GM21390 (cell line): ENCODE measurements around the gene PSMD4.
"Not testable (repeated sequence)": the region's sequence is repeated elsewhere in the genome, so short reads cannot be mapped to it uniquely, and the experiment has no call there.

ENCODE experiments used
- ATAC-seq: cut with Tn5 transposase; IDR thresholded peaks from one replicate; pipeline ENCODE4 v1.9.1; 2021; ENCODE audit not compliant: unreplicated experiment

The PSMD4 gene

DNA sequence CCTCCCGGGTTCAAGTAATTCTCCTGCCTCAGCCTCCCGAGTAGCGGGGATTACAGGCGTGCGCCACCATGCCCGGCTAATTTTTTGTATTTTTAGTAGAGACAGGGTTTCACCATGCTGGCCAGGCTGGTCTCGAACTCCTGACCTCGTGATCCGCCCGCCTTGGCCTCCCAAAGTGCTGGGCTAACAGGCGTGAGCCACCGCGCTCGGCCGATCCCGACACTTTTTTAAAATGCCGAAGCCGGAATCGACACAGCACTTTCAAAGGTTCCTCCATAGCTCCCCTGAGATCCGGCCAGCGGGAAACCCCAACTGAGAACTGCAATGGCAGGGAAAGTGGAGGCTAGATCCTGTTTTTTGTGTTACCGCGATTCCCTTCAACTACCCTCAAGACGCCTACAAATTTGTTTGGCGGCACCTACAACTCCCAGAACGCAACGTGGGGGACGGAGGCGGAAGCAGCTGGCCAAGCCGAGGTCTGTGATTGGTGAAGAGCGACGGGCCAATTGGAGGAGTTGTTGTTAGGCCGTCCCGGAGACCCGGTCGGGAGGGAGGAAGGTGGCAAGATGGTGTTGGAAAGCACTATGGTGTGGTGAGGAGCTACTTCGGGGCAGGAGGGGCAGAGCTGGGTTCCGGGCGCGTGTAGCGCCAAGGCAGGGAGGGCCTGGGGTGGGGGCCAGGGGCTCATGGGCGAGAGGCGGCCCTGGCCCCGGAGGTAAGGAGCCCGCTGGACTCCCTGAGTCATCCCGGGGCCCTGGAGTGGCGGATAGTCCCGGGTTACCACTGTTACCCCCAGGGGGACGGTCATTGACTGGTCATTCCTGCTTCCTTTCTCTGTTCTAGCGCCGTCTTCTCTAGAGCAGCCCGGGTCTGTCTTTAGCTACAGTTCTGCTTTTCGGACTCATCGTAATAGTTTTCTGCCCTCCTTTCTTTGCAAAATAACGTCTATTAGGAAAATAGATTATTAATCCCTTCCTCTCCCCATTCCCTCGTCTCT, at the start of gene PSMD4:
Gene PSMD4 (plus strand): TSS at position 518 of the 997 bp plus-strand sequence. CDS start 49 bp downstream, at position 567.
- peak; percentile 88 for ATAC-seq

DNA sequence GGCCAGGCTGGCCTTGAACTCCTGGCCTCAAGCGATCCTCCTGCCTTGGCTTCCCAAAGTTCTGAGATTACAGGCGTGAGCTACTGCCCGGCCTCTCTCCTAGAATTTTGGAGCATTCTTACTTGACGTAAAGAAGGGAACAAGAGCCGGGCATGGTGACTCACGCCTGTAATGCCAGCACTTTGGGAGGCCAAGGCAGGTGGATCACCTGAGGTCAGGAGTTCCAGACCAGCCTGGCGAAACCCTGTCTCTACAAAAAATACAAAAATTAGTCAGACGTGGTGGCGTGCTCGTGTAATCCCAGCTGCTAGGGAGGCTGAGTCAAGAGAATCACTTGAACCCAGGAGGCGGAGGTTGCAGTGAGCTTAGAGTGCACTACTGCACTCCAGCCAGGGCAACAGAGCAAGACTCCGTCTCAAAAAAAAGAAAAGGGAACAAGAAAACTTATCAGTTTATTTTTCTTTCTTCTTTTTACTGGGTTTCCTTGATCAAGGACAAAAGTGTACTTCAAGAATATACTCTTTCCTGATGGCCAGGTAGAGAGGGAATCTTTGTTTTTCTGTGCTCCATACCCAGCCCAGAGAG, 49.1 kb upstream of the PSMD4 start:
- ATAC-seq: not testable (repeated sequence)

DNA sequence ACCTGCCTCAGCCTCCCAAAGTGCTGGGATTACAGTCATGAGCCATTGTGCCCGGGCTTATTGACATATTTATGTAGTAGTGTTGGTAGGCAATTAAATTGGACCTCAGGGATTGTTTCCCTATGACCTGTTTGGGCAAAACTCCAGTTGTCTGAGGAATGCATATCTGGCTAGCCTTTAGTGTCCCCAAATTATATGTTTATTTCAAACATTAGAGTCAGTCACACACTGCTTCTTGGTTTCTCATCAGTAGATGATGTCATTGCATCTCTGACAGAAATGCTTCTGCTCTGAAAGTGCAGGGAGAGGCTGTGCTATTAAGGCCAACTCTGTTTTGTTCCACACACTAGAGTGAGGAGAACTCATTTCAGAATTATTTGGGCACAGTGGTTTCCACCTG, 43.7 kb upstream of the PSMD4 start:
- ATAC-seq: no peak

DNA sequence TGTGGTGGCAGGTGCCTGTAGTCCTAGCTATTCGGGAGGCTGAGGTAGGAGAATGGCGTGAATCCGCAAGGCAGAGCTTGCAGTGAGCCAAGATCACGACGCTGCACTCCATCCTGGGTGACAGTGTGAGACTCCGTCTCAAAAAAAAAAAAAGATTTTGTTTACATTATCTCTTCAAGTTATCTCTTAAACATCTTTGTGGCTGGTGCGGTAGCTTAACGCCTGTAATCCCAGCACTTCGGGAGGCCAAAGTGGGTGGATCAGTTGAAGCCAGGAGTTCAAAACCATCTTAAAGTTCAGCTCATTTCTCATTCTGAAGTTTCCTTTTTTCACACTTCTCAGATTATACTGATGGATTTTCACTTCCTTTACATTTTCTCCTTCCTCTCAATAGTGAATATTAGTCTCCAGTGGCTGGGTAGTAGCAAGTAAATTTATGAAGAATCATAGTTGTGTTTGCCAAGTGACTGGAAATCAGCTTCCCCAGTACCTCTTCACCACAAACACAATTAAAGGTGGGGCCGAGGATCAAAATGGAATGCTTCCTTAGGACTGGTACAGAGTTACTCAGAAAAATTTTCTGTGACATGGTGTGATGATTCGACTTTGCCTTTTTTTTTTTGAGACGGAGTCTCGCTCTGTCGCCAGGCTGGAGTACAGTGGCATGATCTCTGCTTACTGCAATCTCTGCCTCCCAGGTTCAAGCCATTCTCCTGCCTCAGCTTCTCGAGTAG, 42.4 kb upstream of the PSMD4 start:
- ATAC-seq: no peak

DNA sequence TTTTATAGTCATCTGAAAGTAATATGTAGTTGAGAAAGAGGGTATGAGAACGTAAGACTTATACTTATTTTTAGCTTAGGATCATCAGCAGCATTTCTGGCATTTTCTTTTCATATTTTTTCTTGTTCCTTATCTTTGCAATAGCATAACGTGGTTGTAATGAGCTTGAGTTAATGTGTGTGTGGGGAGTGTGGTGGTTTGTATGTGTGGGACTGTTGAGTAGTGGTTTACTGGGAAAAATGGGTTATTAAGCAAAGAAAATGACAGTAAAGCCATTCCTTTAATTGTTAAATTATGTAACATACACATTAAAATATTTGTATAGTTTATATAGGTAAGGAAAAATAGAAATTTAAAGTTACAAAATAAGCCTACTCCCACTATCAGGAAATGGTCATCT, 41.0 kb upstream of the PSMD4 start:
- no peak for ATAC-seq

DNA sequence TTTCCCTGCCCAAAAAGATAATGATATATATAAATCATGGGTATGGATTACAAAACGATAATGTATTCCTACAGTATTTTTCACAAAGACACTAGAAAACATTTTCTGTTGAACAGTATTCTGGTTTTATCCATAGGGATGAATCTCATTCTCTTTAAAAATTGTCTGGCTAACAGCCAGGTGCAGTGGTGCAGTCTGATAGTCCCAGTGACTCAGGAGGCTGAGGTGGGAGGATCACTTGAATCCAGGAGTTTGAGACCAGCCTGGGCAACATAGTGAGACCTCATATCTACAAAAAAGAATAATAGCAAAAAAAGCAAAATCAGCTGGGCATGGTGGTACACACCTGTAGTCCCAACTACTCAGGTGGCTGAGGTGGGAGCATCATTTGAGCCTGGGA, 32.9 kb upstream of the PSMD4 start:
- ATAC-seq: no peak

DNA sequence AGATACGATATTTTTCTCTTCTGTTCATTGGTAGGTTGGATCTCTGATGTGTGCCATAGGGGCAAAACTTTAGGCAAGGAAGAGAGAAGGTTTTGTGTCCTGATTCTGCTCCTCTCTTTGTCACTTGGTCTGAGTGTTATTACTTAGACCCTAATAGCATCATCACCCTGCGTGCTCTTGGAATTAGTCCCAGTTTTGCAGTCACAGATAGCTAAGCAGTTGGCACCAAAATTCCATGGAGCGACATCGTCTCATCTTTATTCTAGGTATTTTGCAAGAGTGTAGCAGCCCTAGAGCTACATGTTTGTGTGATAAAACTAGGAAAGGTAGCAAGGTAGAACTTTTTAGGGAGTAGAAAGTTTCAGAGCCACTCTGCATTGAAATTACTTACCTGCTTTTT, 32.4 kb upstream of the PSMD4 start:
- no peak for ATAC-seq

DNA sequence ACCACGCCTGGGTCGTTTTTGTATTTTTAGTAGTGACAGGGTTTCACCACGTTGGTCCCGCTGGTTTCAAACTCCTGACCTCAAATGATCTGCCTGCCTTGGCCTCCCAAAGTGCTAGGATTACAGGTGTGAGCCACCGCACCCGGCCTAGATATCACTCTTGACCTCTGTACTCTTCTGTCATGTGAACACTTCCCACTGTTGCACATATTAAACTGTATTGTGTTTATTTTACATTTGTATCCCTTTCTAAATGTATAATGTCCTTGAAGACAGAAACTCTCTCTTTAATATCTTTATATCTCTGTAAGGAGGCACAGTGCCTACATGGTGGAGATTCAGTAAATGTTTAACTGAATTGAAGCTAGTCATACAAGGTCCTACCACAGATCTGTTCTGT, 19.3 kb upstream of the PSMD4 start:
- ATAC-seq: no peak

DNA sequence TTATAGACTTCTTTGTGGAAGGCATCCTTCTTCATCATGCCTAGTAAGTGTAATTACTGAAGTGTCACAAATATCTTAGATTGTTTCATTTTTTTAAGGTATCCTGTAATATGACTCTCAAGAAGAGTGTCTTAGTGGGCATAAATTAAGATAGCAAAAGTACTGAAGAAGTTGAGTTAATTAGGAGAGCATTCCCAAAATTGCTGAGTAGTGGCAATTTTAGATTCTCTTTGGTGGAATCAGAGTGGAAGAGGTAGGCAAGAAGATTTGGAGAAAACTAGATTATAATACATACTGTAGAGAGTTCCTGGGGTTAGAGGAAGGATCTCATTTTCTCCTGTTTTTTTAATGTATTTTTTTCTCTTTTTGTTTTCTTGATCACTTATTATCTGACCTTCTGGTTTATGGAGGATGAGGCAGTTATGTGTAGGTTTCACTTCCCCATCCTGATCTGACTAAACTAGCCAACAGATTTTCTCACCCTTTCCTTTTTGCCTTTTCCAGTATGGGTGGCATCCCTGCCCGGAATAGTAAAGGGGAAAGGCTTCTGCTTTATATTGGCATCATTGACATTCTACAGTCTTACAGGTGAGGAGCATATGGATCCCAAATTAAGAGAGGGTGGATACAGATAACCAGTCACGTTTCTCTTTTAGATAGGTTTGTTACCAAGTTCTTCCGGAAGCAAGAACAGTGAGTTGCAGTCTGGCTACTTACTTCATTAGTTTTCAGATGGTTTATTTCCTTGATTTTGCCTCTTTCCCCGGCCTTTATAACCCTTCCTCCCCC, 16.7 kb upstream of the PSMD4 start:
- ATAC-seq: no peak

DNA sequence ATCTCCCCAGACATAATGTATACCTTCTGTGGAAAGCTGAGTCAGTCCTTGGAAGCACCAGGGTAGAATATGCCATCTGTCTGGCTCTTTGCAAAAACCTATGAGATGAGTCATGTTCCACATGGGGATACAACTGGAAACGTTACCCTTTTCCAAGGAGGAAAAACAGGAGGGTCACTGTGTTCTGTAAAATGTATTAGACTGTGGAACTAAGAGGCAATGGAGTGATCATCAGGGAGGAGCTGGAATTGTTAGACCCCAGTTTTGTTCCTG, 16.1 kb upstream of the PSMD4 start:
- no peak for ATAC-seq

DNA sequence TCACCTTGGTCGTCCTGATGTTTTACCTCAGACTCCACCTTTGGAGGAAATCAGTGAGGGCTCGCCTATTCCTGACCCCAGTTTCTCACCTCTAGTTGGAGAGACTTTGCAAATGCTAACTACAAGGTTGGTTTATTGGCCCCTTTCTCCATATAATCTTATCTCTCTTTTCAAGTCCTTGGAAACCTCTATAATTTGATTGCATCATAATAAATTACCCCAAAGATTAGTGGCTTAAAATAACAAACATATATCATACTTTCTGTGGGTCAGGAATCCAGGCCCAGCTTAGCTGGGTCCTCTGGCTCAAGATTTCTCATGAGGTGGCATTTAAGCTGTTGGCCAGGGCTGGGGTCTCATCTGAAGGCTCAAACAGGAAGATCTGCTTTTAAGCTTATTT, 12.1 kb upstream of the PSMD4 start:
- ATAC-seq: no peak

DNA sequence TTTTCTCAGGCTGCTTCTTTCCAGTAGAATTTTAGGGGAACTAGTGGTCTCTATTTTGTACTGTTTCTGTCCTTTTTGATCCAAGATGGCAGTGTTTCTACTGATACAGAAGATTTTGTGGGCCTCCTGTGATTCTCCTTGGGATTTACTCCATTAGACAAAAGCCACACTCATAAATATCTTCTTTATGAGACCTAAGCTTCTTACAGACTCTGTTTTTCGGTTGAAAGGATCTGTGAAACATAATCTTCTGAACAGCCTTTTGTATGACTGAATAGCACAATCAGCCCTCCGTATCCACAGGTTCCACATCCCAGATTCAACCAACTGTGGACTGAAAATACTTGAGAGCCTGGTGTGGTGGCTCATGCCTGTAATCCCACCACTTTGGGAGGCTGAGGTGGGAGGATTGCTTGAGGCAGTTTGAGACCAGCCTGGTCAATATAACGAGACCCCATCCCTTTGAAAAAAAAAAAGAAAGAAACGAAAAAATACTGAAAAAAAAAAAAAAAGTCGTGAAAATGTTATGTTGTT, 10.8 kb upstream of the PSMD4 start:
- ATAC-seq: no peak

DNA sequence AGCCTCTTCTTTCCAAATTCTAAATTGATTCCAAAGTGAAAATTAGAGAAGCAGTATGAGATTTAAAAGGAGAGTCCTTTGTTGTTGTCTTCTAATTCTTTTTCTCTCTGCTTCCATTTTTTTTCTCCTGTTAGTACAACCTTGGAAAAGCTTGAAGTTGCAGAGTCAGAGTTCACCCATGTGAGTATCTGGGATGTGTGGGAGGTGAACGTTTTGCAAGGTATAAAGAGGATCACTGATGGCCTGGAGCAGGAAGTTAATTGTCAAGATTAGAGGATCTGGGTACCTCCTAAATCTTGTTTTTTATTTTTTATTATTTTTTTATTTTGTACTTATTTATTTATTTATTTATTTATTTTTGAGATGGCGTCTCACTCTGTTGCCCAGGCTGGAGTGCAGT, 7.7 kb upstream of the PSMD4 start:
- ATAC-seq: no peak

DNA sequence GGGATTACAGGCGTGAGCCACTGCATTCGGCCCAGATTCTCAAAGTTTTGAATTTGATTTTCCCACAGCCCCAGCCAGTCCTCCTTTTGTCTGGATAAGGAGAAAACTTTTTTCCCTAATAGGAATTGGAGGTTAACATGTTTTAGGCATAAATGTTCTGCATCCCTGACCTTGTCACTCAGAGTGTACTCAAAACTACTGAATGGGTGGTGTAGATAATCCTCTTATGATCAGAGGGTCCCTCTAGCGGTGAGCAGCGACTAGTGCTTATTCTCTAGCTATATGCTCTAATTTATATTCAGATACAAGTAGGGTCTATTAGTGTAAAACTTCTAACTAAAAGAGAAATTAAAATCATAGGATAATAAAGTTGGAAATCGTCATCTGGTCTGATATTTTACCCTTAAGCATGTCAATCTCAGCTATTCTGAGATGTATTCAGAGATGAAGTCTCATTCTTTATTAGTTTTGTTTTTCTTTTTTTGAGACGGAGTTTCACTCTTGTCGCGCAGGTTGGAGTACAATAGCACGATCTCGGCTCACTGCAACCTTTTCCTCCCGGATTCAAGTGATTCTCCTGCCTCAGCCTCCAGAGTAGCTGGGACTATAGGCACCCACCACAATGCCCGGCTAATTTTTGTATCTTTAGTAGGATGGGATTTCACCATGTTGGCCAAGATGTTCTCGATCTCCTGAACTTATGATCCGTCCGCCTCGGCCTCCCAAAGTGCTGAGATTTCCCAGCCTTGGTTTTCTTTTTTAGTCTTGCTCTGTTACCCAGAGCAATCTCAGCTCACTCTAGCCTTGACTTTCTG, 2.7 kb upstream of the PSMD4 start:
- no peak for ATAC-seq

DNA sequence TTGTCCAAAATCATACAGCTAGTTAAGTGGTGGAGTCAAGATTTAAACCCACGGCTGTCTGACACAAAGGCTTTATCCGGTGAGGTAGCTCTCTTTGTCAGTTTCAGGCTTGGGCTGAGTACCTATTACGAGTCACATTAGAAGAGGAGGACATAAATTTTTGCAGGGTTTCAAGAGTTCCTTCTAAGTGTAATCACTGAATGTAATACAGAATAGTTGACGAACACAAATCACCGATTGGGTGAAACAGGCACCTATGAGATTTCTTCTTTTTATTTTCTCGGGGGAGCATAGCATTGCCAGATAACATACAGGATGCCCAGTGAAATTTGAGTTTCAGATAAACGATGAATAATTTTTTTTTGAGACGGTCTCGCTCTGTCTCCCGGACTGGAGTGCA, 847 bp downstream of the PSMD4 start:
- no peak for ATAC-seq

DNA sequence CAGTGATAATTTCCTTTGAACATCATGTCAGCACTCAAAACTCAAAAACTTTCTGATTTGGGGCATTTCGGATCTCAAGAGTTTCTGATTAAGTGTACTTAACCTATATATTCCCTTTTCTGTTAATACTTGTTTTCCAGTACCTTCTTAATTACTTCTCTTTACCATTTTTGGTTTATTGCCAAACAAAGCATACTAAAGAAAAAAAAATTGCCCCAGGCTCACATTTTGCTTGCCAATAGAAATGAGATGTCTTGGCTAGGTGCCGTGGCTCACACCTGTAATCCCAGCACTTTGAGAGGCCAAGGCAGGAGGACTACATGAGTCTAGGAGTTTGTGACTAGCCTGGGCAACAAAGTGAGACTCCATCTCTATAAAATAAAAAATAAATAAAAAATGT, 4.8 kb downstream of the PSMD4 start:
- no peak for ATAC-seq

DNA sequence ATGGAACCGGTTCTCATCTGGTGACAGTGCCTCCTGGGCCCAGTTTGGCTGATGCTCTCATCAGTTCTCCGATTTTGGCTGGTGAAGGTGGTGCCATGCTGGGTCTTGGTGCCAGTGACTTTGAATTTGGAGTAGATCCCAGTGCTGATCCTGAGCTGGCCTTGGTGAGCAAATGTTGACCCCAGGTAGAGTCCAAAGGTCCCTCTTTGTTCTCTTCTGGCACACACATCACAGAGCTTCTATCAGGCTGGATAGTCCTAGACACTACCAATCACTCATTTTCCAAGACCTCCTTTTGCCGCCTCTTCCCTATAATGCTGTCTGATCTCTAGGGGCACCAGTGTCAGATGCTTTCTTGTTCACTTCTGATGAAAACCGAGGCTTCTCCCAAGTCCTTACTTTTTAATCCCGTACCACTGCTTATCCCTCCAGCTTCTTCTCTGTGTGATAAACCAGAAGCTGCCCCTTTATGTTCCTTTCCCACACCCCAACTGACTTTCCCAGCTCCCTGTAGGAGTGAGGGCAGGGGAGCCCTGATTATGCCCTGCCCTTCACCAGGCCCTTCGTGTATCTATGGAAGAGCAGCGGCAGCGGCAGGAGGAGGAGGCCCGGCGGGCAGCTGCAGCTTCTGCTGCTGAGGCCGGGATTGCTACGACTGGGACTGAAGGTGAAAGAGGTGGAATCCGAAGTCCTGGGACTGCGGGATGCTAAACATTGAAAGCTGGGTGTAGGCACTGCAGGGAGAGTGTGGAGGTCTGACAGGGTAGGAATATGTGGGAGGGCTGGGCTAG, 11.1 kb downstream of the PSMD4 start:
- ATAC-seq: no peak

DNA sequence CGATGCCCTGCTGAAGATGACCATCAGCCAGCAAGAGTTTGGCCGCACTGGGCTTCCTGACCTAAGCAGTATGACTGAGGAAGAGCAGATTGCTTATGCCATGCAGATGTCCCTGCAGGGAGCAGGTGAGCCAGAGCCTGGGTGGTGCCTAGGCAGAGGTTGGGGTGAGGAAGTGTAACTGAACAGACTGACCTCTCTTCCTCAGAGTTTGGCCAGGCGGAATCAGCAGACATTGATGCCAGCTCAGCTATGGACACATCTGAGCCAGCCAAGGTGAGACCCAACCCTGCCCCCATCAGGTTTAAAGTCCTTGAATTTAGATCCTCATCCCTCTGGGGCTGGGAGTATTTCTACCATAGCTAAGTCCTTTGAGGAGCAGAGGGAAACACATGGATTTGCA, 11.8 kb downstream of the PSMD4 start:
- ATAC-seq: no peak

DNA sequence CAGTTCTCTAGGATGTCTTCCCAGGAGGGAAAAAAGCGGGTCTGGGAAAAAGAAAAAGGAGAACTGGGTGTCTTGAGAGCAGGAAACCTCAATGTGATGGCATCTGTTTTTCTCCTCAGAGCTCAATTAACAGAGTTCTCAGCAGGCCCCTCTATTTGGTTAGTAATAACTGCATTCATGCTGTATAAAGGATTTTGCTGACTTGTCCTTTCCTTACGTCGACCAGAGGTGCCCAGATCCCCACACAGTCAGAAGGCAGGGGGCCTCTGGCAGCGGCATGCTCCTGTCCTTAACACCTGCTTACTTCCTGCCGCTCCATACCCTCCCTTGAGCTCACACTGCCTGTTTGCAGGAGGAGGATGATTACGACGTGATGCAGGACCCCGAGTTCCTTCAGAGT, 12.3 kb downstream of the PSMD4 start:
- no peak for ATAC-seq
